HG03175 (cell line): Measurements from ENCODE around the gene VIPR1.

Source experiments
- ATAC-seq: cut with Tn5 transposase; IDR thresholded peaks from one replicate; pipeline ENCODE4 v1.9.1; 2021; ENCODE audit warnings: mild to moderate bottlenecking, moderate library complexity; ENCODE audit not compliant: unreplicated experiment

The VIPR1 gene

GRCh38 chr3:42509111-42509510 is 6.7 kb downstream of the VIPR1 start:
- ATAC-seq, result no peak

- ATAC-seq, result no peak
Observed at GRCh38 chr3:42510325-42510724, 7.9 kb downstream of the VIPR1 start.

GRCh38 chr3:42511201-42511600 is 8.8 kb downstream of the VIPR1 start:
- ATAC-seq, result no peak

- no peak for ATAC-seq
Observed at GRCh38 chr3:42511736-42512135, 9.3 kb downstream of the VIPR1 start.

GRCh38 chr3:42513121-42513520 is 10.7 kb downstream of the VIPR1 start:
- no peak for ATAC-seq

- ATAC-seq, result no peak
Observed at GRCh38 chr3:42513521-42513920, 11.1 kb downstream of the VIPR1 start.

- ATAC-seq, result no peak
Observed at GRCh38 chr3:42514876-42515275, 12.4 kb downstream of the VIPR1 start.

- no peak for ATAC-seq
Observed at GRCh38 chr3:42515391-42515916, 13.0 kb downstream of the VIPR1 start.

GRCh38 chr3:42515976-42516375 is 13.5 kb downstream of the VIPR1 start:
- ATAC-seq, result no peak

- no peak for ATAC-seq
Observed at GRCh38 chr3:42516443-42516842, 14.0 kb downstream of the VIPR1 start.

GRCh38 chr3:42517117-42517516 is 14.7 kb downstream of the VIPR1 start:
- no peak for ATAC-seq

- no peak for ATAC-seq
Observed at GRCh38 chr3:42518800-42519567, 16.5 kb downstream of the VIPR1 start.

- no peak for ATAC-seq
Observed at GRCh38 chr3:42519568-42519962, 17.1 kb downstream of the VIPR1 start.

GRCh38 chr3:42520336-42520735 is 17.9 kb downstream of the VIPR1 start:
- no peak for ATAC-seq

GRCh38 chr3:42520906-42521305 is 18.5 kb downstream of the VIPR1 start:
- no peak for ATAC-seq

- ATAC-seq, result no peak
Observed at GRCh38 chr3:42524751-42525150, 22.3 kb downstream of the VIPR1 start.

- ATAC-seq, result no peak
Observed at GRCh38 chr3:42525212-42525611, 22.8 kb downstream of the VIPR1 start.

GRCh38 chr3:42525736-42526345 is 23.4 kb downstream of the VIPR1 start:
- ATAC-seq, result no peak

GRCh38 chr3:42526616-42527367 is 24.3 kb downstream of the VIPR1 start:
- ATAC-seq, result no peak

GRCh38 chr3:42527368-42527917 is 25.0 kb downstream of the VIPR1 start:
- ATAC-seq, result no peak

GRCh38 chr3:42529468-42529867 is 27.0 kb downstream of the VIPR1 start:
- no peak for ATAC-seq
